GM19467 (cell line): ENCODE measurements around the gene RIPK1.
"Not testable (repeated sequence)": the region's sequence is repeated elsewhere in the genome, so short reads cannot be mapped to it uniquely, and the experiment has no call there.

Experiments used
- ATAC-seq: cut with Tn5 transposase; IDR thresholded peaks from one replicate; pipeline ENCODE4 v1.9.1; 2021; ENCODE audit warnings: mild to moderate bottlenecking, moderate library complexity; ENCODE audit not compliant: unreplicated experiment

RIPK1 gene

DNA sequence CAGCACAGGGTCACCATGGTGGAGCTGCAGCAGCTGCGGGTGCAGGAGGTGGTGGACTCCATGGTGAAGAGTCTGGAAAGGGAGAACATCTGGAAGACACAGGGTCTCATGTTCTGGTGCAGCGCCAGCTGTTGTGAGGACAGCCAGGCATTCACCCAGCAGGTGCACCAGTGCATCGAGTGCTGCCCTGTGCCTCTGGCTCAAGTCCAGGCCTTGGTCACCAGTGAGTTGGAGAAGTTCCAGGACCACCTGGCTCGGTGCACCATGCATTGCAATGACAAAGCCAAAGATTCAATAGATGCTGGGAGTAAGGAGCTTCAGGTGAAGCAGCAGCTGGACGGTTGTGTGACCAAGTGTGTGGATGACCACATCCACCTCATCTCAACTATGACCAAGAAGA, 22.9 kb upstream of the RIPK1 start:
- no peak for ATAC-seq

DNA sequence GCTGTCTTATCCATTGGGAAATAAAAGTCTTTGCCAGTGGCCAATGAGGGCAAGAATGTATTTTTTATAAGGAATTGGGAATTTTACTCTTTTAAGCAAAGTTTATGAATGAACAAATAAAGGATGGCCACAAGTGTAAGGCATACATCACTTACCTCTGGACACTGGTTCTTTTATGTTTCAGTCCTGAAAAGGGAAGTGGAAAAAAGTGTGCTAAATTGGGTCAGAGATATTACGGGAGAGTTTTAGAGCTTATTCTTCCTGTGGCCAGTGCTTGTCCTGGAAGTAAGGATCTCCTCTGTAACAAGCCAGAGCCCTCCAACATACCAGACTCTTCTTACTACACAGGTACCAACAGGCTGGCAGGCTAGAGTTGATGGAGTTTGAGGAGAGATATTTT, 22.5 kb upstream of the RIPK1 start:
- no peak for ATAC-seq

DNA sequence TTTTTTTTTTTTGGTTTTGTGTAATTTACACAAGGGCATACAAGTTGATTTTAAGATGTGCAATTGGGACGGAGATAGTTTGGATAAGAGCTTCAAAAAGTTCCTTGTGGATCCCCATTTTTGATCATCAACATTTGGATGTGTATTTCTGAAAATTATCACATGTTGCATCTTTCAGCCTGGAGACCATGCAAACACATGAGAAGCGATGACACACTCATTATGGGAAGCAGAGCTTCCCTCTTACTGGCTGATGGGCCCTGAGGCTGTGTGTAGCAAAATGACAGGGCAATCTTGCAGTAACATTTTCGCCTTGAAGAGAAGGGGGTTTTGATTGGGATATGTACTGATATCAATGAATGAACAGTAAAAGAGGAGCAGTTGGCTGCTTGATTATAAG, 22.0 kb upstream of the RIPK1 start:
- ATAC-seq, result no peak

DNA sequence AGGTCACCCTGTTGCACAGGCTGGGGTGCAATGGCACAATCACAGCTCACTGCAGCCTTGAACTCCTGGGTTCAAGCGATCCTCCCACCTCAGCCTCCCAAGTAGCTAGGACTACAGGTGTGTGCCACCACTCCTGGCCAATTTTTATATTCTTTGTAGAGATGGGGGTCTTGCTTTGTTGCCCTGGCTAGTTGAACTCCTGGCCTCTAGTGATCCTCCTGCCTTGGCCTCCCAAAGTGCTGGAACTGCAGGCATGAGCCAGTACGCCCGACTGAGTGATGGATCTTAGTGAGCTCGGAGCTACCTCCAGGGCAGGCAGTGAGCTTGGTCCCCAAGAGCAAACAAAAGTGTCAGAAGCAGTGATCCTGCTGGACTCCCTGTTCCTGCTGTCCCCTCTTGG, 20.3 kb upstream of the RIPK1 start:
- not testable (repeated sequence) for ATAC-seq

DNA sequence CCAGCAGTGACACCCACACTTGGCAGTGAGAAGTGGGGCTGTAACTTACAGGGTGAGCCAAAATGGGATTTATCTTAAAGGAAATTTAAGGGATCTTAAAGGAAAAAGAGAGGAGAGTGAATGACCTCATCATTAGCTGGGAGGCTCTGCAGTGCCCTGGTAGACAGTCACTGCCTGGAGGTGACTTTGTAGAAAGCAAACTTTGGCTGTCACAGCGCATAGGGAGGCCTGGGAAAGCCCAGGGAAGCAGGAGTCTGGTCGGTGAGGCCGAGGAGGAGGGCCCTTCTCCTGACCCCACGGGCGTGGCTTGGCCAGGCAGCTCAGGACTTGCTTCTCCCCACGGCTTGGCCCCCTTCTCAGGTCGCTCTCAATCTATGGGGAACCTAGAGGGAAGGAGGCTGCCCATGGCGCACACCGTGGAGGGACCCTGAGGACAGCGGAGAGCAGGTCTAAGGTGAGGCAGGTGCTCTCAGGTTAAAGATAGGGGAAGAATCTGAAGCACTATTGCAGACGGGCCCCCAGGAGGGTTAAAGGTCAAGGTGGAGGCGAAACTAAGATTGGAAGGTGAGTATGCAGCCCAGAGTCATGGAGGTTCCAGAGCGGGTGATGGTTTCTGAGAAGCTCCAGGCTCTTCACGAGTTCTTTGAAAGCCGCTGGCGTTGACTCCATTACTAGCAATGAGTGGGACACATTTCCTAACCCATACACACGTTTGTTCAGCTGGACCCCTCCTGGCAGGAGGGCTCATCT, 15.6 kb upstream of the RIPK1 start:
- ATAC-seq, result no peak

DNA sequence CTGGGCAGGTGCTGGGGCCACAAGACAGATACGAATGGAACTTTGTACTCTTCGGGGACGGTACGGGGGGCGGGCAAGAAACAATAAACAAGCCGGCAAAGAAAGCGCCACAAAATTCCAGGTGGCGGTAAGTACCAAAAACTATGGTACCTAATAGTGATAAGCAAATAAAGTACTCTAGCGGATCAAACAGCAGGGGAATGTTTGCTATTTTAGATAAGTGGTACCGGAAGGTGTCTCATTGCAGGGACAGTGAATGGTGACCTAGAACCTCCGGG, 15.1 kb upstream of the RIPK1 start:
- no peak for ATAC-seq

DNA sequence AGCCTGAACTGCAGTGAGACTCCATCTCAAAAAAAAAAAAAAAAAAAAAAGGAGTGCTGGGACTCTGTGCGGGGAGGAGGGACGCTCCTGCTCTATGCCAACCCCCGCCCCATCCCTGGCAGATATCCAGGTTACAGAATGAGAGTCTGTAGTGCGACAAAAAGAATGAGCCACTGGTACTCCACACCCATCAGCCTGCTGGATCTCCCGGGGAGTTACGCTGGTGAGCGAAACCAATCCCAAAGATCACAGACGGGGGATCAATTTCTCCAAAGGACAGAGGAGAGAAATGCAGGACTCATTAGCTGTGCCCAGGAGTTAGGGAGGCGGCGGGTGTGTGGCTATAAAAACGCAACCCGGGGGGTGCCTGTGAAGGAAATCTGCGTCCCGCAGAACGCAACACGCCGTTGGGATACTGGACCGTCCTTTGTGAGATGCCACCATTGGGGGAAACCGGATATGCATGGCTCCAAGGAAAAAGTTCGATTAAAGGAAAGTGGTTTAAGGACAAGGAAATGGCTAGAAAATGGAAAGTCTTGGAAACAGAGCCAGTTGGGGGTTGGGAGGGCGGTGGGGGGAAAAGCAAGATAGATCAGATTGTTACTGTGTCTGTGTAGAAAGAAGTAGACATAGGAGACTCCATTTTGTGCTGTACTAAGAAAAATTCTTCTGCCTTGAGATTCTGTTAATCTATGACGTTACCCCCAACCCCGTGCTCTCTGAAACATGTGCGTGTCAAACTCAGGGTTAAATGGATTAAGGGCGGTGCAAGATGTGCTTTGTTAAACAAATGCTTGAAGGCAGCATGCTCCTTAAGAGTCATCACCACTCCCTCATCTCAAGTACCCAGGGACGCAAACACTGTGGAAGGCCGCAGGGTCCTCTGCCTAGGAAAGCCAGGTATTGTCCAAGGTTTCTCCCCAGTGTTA, 13.8 kb upstream of the RIPK1 start:
- ATAC-seq, result not testable (repeated sequence)

DNA sequence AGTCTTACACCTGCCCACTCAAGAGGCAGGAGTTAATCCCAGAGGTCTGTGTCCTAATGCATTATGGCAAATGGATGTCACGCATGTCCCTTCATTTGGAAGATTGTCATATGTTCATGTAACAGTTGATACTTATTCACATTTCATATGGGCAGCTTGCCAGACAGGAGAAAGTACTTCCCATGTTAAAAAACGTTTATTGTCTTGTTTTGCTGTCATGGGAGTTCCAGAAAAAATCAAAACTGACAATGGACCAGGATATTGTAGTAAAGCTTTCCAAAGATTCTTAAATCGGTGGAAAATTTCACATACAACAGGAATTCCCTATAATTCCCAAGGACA, 13.2 kb upstream of the RIPK1 start:
- not testable (repeated sequence) for ATAC-seq

DNA sequence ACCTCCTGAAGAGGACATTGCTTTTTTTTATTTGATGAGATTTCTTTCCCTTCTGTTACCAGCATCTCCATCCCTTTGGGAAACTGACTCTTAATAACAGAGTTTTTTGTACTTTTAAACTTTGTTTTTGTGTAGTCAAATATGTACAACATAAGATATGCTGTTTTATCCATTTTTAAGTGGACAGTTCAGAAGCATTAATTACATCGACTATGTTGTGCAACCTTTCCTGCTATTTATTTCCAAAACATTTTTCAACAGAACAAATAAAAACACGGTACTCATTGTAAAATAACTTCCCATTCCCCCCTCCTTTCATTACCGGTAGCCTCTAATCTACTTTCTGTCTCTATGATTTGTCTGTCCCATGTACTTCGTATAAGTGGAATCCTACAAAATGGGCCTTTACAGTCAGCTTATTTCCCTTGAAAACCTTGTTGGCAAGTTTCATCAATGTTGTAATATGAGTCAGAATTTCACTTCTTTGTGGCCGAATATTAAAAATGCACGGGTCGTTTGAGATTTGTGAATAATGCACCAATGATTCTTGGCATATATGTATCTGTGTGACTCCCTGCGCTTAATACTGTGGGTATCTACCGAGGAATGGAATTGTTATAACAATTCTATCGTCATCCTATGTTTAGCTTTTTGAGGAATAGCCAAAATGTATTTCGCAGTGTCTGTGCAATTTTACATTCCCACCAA, 11.1 kb upstream of the RIPK1 start:
- no peak for ATAC-seq

DNA sequence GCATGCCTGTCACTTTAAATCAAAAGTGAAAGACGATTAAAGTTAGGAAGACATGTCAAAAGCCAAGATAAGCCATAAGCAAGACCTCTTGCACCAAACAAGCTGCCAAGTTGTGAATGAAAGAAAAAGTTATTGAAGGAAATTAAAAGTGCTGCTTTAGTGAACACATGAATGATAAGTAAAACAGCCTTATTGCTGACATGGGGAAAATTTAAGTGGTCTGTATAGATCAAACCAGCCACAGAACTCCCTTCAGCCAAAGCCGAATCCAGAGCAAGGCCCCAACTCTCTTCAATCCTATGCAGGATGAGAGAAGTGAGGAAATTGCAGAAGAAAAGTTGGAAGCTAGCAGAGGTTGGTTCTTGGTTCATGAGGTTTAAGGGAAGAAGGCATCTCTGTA, 9.3 kb upstream of the RIPK1 start:
- ATAC-seq, result no peak

DNA sequence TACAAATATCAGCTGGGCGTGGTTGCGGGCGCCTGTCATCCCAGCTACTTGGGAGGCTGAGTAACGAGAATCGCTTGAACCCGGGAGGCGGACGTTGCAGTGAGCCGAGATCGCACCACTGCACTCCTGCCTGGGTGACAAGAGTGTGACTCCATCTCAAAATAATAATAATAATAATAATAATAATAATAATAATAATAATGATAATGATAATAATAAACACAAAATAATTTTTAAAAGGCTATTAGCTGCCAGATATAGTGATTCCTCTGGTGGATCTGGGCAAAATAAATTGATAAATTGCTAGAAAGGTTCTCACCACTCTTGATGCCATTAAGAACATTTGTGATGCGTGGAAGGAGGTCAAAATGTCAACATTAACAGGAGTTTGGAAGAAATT, 8.2 kb upstream of the RIPK1 start:
- ATAC-seq, result not testable (repeated sequence)

DNA sequence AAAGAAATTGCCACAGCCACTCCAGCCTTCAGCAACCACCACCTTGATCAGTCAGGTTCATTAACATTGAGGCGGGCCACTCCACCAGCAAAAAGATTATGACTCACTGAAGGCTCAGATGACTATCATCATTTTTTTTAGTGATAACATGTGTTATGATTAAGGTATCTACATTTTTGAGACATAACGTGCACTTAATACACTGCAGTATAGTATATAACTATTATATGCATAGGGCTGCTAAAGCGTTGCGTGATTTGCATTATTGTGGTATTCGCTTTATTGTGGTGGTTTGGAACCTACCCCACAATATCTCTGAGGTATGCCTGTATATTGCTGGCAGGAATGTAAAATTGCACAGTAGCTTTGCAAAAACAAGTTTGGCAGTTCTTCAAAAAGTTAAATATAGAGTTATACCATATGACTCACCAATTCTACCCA, 6.8 kb upstream of the RIPK1 start:
- no peak for ATAC-seq

DNA sequence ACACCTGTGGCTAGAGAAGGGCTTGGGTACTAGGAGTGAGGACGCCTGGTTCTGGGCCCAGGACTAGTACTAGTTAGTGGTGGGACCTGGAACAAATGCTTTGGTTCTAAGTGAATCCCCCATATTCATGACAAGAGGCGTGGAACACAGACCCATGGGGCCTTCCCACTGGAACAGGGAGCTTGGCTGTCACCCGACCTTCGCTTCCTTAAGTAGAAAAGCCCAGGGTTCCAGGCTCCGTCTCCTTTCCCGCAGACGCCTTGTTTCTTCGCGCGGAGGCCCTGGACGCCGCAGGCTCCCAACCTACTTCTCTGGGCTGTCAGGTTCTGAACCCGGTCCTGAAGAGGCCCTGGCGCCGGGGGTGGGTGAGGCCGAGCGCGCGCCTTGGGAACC, 5.0 kb upstream of the RIPK1 start:
- ATAC-seq, result not testable (repeated sequence)

DNA sequence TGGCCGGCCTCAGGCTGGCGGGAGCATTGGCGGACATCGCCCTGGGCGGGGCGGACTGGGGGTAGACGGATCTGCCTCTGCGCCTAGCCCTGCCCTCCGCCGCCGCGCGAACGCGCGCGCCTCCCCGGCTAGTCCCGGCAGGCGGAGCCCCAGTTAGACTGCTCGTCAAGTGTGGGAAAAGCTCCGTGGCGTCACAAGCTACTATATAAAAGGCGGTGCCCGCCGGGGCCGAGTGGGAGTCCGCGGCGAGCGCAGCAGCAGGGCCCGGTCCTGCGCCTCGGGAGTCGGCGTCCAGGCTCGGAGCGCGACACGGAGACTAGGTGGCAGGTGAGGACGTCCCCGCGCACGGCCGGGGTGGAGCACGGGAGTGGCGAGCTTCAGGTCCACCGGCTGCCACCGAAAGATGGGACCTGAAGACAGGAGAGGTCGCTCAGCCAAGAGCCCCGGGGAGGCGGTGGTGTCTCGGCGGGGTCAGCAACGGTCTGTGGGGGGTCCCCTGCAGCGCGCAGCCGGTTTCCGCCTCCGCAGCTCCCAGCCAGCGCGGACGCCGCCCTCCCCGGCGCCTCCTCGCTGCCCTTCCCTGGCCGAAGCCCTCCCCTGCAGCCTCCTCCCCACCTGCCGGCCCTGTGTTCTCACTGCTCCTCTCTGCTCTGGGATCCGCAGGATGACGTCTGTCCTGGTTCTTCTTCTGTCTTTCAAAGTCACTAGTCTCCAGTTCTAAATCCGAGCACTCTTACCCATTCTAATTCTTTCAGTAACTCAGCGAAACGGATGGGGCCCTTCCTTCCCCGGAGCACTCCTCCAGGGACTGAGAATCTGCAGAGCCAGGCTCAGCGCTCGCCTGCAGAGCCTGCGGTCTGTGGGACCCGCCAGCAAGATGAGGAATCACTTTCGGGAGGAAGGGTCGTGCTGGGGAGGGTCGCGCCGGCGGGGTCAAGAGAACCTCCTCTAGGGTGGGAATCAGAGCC, 4.3 kb upstream of the RIPK1 start:
- ATAC-seq, result peak; percentile 59

DNA sequence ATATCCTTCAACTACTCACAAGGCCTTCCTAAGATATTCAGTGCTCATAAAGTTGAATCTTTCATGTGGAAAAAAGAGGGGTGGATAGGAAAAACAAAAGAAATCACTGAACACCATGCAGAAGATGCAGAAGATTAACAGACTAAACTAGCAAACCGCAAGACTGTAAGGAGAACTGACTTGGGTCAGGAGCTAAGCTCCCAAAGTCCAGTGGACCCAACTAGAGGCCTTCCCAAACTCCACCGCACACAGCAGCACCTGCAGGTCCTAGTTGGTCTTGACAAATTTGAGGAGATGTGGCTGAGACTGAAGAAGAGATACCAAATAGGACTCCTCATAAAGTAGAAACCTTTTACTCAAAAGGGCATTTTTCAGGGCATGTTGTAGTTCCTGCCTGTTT, 3.3 kb downstream of the RIPK1 start:
- ATAC-seq, result no peak

DNA sequence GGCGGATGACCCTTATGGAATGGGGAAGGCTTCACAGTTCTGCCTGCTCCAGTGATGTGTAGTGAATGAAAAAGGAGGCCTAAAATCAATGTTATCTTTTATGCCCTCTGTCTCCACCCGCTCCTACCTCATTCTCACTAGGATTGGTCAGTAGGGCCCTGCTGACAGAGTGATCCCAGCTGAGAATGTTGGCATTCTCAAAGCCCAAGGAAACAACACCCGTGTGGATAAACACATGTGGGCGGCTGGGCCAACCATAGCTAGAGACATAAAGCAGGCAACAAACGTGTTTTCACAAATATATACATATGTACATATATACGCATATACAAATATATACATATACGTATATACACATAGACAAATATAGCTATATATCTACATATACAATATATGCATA, 4.5 kb downstream of the RIPK1 start:
- ATAC-seq, result no peak

DNA sequence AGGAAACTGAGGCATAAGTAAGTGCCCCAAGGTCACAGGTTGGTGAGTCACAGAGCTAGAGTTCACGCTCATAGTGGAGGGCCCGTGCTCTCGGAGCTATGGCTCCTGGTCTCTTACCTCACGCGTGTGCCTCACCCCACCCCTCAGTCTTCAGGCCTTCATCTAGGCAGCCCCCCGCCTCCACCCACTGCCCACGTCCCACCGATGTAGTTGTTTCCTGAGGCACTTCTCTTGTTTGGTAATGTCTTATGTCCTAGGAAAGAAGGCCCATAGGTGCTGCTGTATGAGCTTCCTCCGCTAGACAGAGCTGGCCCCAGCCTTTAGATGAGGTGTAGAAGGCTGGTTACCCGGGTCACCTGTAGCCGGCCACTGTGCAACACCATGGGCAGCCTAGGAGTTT, 5.1 kb downstream of the RIPK1 start:
- no peak for ATAC-seq

DNA sequence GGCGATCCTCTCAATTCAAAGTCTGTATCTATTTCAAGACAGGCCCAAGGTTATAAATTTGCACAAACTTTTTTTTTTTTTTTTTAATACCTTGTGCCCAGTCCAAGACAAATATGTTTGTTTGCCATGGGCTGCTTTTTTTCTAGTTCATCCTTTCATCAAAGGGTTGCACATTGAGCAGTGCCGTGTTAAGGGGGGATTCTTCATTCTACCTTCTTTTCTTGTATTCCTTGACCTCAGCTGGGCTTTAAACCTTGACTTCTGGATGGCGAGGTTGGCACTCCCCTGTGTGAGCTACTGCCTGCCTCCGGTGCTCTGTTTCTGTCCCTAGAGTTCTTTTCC, 7.4 kb downstream of the RIPK1 start:
- ATAC-seq, result no peak

DNA sequence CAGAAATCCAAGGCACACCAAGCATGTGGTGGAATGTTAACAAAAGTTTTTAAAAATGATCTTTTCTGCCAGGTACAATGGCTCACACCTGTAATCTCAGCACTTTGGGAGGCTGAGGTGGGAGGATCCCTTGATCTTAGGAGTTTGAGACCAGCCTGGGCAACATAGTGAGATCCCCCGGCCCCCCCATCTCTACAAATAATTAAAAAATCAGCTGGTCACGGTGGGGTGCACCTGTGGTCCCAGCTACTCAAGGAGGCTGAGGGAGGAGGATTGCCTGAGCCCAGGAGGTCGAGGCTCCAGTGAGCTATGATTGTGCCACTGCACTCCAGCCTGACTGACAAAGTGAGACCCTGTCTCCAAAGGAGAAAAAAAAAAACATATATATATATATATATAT, 8.0 kb downstream of the RIPK1 start:
- ATAC-seq, result no peak

DNA sequence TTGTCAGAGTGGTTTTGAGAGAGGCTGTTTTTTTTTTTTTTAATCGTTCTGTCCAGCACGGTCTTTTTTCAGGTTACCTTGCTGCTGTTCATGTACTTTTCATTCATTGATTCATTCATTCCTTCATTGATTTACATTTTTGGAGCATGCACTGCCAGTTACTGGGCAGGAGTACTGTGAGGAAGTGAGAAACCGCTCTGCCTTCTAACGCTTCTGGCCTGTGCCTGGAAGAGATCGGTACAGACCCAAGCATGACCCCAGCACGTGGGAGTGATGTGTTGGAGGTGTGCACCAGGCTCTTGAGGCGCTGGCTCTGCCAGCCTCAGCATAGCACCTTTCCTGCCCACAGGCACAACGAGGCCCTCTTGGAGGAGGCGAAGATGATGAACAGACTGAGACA, 9.1 kb downstream of the RIPK1 start:
- ATAC-seq, result no peak

DNA sequence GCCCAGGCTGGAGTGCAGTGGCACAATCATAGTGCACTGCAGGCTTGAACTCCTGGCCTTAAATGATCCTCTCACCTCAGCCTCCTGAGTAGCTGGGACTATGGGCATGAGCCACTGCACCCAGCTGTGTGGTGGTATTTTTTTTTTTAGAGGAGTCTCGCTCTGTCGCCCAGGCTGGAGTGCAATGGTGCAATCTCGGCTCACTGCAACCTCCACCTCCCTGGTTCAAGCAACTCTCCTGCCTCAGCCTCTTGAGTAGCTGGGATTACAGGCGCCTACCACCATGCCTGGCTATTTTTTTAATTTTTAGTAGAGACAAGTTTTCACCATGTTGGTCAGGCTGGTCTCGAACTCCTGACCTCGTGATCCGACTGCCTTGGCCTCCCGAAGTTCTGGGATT, 10.7 kb downstream of the RIPK1 start:
- not testable (repeated sequence) for ATAC-seq
